ENCODE data around the gene C4BPA. TPM values are rescaled to one million over a fixed set of nuclear protein-coding genes. Genes with fewer than 3 reads are reported as not detected.

C4BPA gene
- total RNA-seq, 6 experiments from 2014 or later, result not detected

DNA sequence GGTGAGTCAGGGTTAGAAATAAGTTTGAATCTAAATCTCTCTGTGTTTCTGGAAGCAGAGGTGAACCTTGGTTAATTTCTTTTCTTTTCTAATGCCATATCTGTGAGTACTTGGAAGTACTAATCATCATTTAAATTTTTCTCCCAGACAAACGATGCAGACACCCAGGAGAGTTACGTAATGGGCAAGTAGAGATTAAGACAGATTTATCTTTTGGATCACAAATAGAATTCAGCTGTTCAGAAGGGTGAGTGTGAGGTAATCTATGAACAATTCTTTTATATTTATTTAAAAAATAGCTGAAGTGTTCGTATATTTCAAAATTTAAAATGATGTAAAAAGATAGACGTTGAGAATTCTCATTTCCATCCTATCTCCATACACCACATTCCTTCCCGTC is 11.2 kb downstream of the C4BPA start:
- Mint-ChIP-seq H3K27me3 (ENCODE audit: insufficient read depth) (peaks cover 12% of the 10 kb centered on the region; the same call in 1 of the 2 replicates), H3K36me3 (ENCODE audit: low read depth) (no peaks in the 10 kb centered on the region), H3K27ac (no peak overlapping the region), H3K4me1 (ENCODE audit: low read depth) (no peaks in the 10 kb centered on the region), H3K4me3 (no peak overlapping the region), H3K9me3 (no peaks in the 10 kb centered on the region)
- DNase-seq, result no peak
- TF ChIP-seq, protein P1, sequence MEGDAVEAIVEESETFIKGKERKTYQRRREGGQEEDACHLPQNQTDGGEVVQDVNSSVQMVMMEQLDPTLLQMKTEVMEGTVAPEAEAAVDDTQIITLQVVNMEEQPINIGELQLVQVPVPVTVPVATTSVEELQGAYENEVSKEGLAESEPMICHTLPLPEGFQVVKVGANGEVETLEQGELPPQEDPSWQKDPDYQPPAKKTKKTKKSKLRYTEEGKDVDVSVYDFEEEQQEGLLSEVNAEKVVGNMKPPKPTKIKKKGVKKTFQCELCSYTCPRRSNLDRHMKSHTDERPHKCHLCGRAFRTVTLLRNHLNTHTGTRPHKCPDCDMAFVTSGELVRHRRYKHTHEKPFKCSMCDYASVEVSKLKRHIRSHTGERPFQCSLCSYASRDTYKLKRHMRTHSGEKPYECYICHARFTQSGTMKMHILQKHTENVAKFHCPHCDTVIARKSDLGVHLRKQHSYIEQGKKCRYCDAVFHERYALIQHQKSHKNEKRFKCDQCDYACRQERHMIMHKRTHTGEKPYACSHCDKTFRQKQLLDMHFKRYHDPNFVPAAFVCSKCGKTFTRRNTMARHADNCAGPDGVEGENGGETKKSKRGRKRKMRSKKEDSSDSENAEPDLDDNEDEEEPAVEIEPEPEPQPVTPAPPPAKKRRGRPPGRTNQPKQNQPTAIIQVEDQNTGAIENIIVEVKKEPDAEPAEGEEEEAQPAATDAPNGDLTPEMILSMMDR (IDR thresholded peaks at IDR 0.05), result no peak

DNA sequence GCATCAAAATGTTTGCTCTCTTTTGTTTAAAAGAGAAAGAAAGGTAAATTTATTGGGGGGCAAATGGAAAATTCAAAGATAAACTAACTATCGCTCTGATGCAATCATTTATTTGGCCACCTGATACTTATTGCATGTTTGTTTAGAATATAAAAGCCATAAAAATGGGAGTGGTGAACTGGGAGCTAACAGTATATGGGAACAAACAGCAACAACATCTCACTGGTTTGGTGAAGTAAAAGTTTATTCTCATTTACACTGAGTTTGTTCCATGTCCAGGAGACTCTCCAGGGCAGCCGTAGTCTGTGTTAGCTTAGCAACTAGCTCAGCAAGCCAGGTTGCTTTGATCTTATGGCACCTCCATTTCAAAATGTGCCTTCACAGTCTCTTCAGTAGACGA is 20.4 kb downstream of the C4BPA start:
- Mint-ChIP-seq H3K9me3 (peaks cover 11% of the 10 kb centered on the region), H3K4me1 (ENCODE audit: low read depth) (no peaks in the 10 kb centered on the region), H3K36me3 (ENCODE audit: low read depth) (peaks cover 10% of the 10 kb centered on the region; the same call in 1 of the 2 replicates), H3K27me3 (ENCODE audit: insufficient read depth) (peaks cover 7% of the 10 kb centered on the region), H3K27ac (no peak overlapping the region), H3K4me3 (no peak overlapping the region)
- TF ChIP-seq, protein P1 (IDR thresholded peaks at IDR 0.05), result no peak
- DNase-seq, result no peak

DNA sequence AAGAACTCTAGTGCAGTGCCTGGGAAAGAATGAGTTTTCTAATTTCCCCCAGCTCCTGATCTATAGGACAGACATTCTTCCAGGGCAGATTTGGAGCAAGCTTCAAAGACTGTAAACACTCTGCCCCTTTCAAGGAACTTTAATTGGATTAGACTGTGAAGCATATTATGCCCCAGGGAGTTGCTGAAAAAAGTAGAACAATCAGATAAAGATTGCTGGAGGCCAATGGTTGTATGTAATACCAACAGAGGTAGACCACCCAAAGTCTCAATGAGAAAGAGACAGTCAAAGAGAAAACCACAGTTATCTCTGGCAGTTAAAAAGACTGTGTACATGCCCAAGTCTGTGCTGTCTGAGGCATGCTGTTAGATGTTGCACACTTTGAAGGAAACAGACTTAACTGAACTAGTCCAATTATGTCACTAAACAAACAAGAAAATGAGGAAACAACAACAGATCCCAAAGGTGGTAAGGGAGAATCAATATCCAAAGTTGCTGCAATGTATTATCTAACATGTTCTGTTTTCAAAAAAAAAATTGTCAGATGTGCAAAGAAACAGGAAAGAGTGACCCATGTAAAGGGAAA is 24.4 kb downstream of the C4BPA start:
- Mint-ChIP-seq H3K9me3 (peaks cover 11% of the 10 kb centered on the region), H3K36me3 (ENCODE audit: low read depth) (peaks cover 10% of the 10 kb centered on the region; the same call in 1 of the 2 replicates), H3K4me1 (ENCODE audit: low read depth) (no peaks in the 10 kb centered on the region), H3K27me3 (ENCODE audit: insufficient read depth) (peaks cover 6% of the 10 kb centered on the region; the same call in 1 of the 2 replicates), H3K4me3 (no peak overlapping the region), H3K27ac (no peak overlapping the region)
- DNase-seq, result no peak
- TF ChIP-seq, protein P1 (IDR thresholded peaks at IDR 0.05), result no peak

DNA sequence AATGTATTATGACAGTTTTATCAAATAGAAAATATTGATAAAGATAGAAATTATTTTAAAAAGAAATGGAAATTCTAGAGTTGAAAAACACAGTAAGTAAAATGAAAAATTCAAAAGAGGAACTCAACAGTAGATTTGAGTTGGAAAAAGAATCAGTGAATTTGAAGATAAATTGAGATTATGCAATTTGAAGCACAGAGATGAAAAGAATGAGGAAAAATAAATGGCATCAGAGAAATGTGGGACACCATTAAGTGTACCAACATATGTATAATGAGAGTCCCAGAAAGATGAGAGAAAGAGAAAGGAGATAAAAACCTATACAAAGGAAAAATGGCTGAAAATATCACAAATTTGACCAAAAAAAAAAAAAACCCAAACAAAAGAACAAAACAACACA is 25.0 kb downstream of the C4BPA start:
- H3K36me3 Mint-ChIP-seq (ENCODE audit: low read depth), result peaks cover 10% of the 10 kb centered on the region; the same call in 1 of the 2 replicates
- no peak overlapping the region for H3K27ac Mint-ChIP-seq
- TF ChIP-seq, protein P1 (IDR thresholded peaks at IDR 0.05), result no peak
- no peak for DNase-seq
- H3K4me1 Mint-ChIP-seq (ENCODE audit: low read depth), result no peaks in the 10 kb centered on the region
- peaks cover 6% of the 10 kb centered on the region; the same call in 1 of the 2 replicates for H3K27me3 Mint-ChIP-seq (ENCODE audit: insufficient read depth)
- H3K9me3 Mint-ChIP-seq, result peaks cover 11% of the 10 kb centered on the region
- no peak overlapping the region for H3K4me3 Mint-ChIP-seq

DNA sequence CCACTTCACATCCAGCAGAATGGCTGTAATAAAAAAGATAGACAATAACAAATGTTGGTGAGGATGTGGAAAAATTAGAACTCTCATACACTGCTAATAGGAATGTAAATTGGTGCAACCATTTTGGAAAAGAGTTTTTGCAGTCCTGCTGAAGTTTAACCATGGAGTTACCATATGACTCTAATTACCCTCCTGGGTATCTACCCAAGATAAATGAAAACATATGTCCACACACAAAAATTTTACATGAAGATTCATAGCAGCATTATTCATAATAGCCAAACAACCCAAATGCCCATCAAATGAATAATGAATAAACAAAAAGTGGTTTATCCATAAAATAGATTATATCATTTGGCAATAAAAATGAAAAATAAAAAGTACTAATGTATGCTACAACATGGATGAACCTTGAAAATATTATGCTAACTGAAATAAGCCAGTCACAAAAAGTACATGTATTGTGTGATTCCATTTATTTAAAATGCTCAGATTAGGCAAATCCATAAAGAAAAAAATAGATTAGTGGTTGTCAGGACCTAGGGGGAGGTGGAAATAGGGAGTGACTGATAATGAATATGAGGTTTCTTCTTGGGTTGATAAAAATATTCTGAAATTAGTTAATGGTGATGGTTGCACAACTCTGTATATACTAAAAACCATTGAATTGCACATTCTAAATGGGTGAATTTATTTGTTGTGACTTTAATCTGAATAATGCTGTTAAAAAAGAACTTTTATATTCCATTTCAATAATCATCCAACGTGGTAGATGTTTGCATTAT is 26.4 kb downstream of the C4BPA start:
- Mint-ChIP-seq H3K27ac (no peak overlapping the region), H3K9me3 (peaks cover 11% of the 10 kb centered on the region), H3K4me1 (ENCODE audit: low read depth) (no peaks in the 10 kb centered on the region), H3K27me3 (ENCODE audit: insufficient read depth) (peaks cover 4% of the 10 kb centered on the region; the same call in 1 of the 2 replicates), H3K36me3 (ENCODE audit: low read depth) (peaks cover 10% of the 10 kb centered on the region; the same call in 1 of the 2 replicates), H3K4me3 (no peak overlapping the region)
- TF ChIP-seq, protein P1 (IDR thresholded peaks at IDR 0.05), result no peak
- DNase-seq, result no peak

Measured in HFFc6 (cell line).